ENCODE data around the gene CPLX1. TPM values are rescaled to one million over a fixed set of nuclear protein-coding genes. Genes with fewer than 3 reads are reported as not detected.
"Not testable (repeated sequence)": the region's sequence is repeated elsewhere in the genome, so short reads cannot be mapped to it uniquely, and the experiment has no call there.

CPLX1 gene
- total RNA-seq, 1 experiment from 2014 or later, result 0.28 TPM

DNA sequence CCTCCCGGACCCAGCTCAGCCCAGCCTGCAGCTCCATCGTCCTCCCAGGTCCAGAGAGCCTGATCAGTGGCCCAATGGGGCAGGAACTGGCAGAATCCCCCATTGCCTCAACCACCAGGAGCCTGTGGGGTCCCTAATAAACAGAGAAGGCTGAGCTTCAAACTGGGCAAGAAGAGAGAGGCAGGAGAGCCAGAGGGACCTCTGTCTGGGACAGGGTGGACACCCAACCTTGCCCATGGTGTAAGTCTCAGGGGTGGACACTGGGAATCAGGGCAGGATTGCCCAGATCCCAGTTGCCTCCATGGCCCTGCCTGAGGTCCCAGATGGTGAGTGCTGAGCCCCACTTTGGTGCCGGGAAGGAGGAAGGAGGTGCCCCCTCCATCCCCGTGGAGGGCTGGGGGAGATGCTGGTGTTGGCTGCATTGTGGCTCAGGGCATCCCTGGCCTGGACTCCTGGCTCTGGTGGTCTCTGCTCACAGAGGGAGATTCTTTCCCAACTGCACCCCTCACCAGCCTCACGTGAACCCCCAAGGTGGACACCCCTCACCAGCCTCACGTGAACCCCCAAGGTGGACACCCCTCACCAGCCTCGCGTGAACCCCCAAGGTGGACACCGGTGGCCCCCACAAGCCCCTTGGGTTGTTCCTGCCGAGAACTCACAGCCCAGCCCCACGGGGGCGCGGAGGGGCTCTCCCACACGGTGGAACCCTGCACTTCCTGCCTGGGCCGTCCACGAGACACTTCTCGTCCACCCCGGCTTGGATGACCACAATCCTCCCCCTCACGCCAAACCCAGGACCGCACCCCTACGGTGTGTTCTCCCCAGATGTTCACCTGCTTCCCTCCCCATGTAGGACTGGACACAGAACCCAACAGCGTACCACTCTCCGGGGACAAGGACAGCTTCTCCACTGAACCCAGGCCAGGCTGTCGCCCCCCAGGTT lies 5.4 kb downstream of the CPLX1 start:
- DNase-seq (ENCODE audit: low spot score), result no peak

DNA sequence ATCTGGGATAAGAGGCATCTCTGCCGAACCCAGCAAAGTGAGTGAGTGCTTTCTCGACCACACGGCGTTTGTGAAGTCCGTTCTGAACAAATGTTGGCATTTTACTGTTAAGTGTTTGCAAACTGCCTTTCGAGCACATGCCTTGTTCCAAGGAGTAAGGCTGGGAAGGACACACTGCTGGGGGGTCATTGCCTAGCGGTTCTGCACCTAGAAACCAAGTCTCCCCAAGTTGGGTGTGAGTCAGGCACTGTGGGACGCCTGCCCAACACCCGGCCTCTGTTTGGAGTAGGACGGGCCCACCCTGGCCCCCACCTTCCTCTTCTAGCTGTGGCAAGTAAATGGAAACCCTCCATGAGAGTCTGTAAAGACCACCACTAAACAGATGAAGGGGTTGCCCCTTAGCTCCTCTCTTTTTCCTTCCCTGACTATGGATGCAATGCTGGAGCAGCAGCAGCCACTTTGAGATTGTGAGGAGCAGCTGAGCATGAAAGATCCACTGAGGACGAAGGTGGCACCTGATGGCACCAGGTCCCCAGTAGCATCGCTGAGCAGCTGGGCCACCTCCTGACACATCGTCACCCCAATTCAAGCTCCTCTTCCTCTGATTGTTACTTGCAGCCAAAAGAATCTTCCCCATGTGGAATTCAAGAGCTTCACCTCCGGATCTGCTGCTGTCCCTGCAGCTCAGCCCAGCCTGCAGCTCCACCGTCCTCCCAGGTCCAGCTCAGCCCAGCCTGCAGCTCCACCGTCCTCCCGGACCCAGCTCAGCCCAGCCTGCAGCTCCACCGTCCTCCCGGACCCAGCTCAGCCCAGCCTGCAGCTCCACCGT lies 6.3 kb downstream of the CPLX1 start:
- DNase-seq (ENCODE audit: low spot score), result no peak

DNA sequence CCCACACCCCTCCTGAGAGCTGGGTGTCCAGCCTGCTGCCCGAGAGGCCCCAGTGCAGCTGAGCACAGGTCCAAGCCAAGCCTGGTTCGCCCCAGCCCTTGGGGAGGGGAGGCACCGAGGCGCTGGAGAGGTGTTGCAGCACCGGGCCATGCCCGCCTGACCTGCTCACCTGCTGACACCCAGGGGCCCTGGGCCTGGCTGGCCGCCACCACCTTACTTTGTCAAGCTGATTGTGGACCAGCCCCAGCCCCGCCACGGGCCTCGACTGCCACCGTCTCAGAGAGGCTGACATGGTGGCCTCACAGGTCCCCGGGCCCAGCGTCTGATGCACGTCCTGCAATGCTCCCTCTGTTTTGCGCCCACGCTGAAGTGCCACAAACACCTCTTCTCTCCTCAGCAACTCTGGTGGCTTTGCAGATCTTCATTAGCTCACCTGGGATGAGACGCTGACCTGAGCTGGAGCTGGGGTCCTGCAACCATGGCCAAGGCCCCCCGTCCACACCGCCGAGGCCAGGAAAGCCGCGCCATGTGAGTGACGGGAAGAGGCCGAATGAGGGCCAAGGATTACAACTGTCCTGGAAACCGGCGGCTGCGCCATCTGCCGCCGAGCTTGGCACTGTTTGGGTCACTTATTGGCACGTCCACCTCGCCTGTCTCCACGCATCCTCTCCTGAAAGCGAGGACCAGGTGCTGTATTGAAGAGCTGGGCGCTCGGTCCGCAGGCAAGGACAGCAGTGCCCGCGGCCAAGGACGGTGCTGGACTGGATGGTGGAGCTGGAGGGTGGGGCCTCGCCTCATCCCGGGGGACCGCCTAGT lies 7.6 kb downstream of the CPLX1 start:
- no peak for DNase-seq (ENCODE audit: low spot score)

DNA sequence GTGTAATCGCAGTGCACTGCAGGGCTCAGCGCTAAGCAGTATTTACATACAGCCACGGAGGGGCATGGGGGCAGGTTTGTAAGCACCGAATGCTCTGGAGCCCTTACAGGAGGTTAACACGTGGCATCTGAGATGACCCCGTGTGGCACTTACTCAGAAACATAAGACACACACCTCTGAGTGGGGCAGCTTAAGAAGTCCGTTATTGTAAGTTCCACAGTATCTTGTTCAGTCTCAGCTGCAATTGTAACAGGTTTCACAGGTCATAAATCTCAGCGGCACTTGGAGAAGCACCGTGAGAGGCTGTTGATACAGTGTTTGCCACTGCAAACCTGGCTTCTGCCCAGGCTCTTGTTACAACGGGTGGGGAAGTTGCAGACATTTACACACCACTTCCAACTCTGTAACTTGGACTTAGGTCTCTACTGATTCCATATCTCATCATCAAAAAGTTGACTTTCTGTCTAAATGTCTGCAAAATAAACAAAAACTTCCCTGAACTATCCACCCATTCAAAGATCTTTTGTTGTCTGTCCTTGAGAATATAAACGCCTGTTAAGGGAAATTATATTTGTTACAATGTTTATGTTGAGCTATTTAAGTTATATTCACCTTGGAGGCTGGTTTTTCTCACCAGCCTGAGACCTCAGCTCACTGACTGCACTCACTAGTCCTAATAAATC lies 10.3 kb downstream of the CPLX1 start:
- DNase-seq (ENCODE audit: low spot score), result peak; percentile 30

DNA sequence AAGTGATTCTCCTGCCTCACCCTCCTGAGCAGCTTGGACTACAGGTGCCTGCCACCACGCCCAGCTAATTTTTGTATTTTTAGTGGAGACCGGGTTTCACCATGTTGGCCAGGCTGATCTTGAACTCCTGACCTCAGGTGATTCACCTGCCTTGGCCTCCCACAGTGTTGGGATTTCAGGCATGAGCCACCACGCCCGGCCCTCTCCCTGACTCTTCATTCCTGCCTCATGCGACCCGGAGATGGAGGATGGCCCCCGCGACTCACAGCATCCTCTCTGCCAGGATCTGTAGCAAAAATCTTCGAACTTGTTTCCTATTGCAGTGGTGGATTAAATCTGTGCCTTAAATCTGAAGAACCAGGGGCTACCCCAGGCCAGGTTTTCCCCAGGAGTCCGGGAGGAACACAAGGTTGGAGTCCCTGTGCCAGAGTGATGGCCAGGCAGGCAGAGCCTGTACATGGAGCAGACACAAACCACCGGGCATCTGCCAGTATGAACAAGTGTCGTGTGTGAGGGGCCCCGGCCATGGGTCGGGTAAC lies 11.5 kb downstream of the CPLX1 start:
- DNase-seq (ENCODE audit: low spot score), result no peak

DNA sequence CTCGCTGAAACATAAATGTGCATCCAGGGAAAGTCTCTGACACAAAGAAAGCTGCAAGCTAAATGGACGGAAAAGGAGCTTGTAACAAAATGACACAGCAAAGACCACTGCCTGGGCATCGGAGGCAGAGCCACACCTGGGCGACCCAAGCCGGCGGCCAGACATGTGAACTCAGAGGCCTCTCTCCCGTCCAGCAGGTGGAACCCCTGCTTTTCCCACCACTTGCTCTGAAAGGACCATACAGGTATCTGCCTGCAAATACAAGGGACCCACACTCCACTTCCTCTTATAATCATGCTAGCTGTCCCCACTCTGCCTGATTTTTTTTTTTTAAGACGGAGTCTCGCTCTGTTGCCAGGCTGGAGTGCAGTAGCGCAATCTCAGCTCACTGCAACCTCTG lies 12.0 kb downstream of the CPLX1 start:
- DNase-seq (ENCODE audit: low spot score), result peak; percentile 42

DNA sequence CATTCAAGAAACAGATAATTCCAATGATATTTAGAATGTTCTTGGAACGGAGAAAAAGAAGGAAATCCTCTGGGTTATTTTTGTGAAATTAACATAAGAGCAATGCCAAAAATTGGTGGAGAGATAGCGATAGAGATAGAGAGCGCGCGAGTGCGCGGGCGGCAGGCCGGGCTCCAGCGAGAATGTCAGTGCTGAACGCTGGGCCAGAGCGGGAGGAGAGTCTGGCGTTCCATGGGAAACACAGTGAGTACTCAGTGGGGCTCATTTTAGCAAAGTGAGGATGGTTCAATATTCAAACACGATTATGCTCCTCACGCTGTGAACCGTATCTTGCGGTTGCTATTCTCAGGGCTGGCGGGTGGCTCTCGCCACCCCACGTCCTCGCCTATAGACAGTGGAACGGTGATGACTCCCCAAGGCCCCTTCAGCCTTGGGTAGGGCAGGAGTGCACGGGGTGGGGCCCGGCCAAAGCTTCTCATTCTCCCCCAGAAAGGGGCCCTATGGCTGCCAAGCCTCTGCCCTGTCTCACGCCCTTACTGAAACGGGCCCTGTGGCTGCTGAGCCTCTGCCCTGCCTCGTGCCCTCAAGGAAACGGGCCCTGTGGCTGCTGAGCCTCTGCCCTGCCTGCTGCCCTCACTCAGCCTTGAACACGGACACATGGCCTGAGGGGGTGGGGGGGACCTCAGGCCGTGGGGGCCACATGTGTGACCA lies 16.9 kb downstream of the CPLX1 start:
- no peak for DNase-seq (ENCODE audit: low spot score)

DNA sequence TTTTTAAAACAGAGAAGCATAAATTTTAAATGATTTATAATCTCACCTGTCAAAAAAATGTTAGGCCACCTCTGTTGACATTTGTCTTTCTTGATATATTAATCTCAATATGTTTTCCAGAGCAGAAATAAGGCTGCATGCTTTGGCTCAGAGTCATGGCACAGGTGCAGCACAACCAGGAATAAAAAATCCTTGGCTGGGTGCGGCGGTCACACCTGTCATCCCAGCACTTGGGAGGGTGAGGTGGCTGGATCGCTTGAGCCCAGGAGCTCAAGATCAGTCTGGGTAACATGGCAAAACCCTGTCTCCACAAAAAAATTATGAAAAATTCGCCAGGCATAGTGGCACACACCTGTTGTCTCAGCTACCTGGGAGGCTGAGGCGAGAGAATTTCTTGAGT lies 18.1 kb downstream of the CPLX1 start:
- DNase-seq (ENCODE audit: low spot score), result no peak

DNA sequence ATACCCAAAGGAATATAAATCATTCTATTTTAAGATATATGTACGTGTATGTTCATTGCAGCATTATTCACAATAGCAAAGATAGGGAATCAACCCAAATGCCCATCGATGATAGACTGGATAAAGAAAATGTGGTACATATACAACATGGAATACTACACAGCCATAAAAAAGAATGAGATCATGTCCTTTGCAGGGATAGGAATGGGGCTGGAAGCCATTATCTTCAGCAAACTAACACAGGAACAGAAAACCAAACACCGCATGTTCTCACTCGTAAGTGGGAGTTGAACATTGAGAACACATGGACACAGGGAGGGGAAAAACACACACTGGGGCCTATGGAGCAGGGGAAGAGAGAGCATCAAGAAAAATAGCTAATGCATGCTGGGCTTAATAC lies 18.9 kb downstream of the CPLX1 start:
- not testable (repeated sequence) for DNase-seq (ENCODE audit: low spot score)

DNA sequence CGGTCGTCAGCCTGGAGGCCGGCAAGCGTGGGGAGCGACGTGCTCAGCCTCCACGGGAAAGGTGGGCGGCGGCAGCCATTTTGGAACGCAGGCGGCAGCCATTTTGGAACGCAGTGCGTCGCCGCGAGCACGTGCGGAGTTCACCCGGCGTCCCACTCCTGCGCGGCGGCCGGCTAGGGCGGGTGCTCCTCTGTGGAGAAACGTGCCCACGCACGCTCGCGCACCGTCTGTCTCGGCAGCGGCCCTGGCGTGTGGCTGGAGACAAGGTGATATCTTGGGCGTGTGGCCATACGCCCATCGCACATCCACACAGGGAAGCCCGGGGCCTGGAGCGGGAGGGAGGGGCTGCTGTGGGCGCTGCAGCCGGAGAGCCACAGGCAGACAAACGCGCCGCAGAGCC lies 21.1 kb downstream of the CPLX1 start:
- DNase-seq (ENCODE audit: low spot score), result no peak

DNA sequence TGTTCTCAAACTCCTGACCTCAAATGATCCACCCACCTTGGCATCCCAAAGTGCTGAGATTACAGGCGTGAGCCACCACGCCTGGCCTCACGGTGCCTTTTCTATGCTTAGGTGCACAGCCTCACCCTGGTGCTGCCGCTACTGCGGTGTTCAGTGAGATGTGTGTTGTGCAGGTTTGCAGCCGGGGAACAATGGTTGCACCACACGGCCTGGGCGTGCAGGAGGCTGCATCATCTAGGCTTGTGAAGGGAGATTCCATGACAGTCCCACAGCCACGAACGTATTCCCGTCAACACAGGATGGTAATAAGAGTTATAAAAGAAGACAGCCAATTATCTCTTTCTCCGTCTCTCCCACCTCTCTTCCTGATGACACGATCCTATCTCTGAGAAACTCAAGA lies 22.0 kb downstream of the CPLX1 start:
- no peak for DNase-seq (ENCODE audit: low spot score)

DNA sequence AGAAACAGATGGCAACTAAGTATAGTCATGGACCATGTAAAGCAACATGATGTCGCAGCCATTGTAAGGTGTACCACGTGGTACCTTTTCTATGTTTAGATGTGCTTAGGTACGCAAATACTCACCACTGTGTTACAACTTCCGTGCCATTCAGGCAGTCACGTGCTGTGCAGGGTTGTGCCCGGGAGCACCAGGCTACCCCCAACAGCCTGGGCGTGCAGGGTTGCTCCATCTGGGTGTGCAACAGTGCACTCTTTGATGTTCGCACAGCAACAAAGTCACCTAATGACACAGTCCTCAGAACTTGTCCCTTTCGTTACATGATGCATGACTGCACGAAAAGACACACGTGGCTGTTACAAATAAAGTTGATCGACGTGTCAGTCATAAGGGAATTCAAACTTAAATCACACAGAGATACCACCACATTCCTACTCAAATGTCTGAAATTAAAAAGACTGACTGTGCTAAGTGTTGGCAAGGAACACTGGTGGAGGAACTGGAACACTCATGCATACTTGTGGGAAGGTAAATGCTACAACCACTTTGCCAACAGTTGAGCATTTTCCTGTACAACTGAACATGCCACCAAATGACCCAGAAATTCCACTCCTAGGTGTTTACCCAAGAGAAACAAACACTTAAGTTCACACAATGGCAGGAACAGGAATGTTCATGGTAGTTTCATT lies 24.3 kb downstream of the CPLX1 start:
- no peak for DNase-seq (ENCODE audit: low spot score)

DNA sequence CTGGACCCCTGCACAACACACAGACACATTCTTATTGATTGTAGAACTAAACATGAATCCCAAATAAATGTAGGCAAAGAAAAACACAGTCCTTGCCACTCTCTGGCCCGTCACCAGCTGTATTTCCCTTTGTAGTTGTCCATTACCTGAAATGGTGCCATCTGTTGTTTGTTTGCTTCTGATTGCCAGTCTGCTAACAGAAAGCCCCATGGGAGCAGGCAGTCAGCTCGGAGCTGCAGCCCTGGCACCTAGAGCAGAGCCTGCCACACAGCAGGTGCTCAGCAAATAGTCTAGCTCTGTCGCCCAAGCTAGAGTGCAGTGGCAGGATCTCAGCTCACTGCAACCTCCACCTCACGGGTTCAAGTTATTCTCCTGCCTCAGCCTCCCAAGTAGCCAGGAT lies 28.9 kb downstream of the CPLX1 start:
- no peak for DNase-seq (ENCODE audit: low spot score)

DNA sequence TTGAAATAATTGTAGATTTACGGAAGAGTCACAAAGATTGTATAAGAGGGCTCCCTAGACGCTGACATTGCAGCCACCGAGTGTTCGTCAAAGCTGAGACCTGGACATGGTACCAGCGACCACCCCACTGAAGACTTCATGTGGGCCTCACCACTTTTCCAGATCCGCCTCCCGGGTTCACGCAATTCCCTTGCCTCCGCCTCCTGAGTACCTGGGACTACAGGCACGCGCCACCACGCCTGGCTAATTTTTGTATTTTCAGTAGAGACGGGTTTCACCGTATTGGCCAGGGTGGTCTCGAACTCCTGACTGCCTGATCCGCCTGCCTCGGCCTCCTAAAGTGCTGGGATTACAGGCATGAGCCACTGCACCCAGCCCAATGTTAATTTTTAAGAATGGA lies 29.7 kb downstream of the CPLX1 start:
- DNase-seq (ENCODE audit: low spot score), result no peak

DNA sequence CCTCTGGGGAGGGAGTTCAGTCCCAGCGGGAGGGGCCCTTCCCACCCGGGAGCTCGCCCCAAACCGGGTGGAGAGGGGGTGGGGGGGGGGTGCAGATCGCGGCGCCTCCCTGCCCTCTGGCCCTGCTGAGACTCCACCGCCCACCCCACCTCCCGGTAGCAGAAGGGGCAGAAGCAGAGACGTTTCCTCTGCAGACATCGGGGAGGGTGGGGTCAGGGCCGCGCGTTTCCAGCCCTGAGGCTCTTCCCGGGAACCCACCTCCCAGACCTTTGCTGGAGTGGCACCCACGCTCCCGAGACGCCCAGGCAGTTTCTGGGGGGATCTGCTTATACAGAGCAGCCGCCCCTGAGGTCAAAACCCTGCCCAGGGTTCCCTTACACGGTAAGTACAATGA lies 30.2 kb downstream of the CPLX1 start:
- no peak for DNase-seq (ENCODE audit: low spot score)

DNA sequence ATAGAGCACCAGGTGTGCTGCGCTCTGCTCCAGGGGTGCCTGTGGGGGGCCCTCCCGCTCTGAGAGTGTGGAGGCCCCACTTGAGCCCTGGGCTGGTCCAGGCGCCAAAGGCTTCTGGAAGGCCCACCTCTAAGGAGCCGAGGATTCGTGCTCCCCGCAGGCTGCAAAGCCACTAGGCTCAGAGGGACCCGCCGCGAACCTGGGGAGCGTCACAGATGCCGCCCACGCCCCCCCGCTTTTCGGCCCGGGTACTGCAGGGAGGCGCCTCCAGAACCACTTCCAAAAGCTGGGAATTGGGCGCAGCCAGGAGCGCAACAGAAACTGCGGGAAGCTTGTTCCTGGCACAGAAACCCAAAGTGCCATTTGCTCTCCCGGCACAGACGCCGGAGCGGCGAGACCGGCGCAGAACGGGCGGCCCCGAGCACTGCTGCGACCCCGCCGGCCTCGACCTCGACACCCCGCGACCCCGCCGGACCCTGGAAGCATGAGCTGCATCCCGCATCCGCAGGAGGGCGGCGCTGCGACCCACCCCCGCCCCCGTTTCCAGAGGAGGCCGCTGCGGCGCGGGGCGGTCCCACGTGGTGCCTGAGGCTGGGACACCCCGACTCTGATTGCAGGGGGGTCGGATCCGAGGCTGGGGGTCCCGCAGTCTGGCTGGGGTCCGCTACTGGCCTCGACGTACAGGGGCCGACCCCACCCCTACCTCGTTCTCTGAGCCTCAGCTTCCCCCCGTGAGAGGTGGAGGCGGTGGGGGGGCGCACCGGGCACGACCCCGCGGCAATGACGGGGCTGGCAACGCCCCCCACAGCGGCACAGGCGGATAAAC lies 30.8 kb downstream of the CPLX1 start:
- DNase-seq (ENCODE audit: low spot score), result no peak

DNA sequence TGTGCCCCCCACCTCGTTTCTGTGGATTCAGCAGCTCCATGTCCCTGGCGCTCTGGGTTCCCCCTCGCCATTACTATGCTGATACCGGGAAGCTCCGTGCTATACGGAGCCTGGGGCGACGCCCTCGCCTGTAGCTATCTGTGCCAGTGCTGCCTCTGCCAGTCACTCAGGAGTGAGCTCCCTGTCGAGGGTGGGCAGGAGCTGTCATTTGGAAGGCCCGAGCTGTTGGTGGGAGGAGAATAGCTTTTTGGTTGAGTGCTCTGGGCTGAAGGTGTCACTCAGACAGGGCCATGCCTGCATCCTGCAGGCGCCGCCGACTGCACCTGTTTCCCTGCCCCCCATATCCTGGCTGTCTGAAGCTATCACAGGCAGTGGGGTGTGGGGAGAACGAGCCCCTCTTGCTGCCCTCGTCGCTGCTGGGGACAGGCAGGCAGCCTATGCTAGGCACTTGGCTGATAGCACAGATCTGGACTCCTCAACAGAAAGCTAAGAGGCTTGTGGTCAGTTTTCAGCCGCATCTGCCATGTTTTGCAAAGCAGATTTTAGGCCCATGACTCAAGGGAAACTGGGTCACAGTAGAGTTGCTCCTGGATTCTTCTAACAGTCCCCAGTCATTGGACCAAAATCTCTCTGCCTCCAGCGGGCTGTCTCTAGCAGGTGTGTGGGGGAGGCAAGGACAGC lies 31.8 kb downstream of the CPLX1 start:
- no peak for DNase-seq (ENCODE audit: low spot score)
